GM19238 (cell line): ENCODE results near the gene PGAM2.

Experiments
- DNase-seq: peaks from one replicate; pipeline ENCODE4 v3.0.0; 2011; ENCODE audit warnings: low spot score; ENCODE audit not compliant: insufficient read length

PGAM2 gene

GRCh38 chr7:44065431-44066110, at the start of gene PGAM2:
Gene PGAM2, minus strand, starts transcription at chr7:44065567. Its CDS starts 38 bp downstream, at chr7:44065529.
- DNase-seq = no peak

GRCh38 chr7:44114586-44115310, 49.4 kb upstream of the PGAM2 start:
- DNase-seq = no peak

- no peak for DNase-seq
Observed at GRCh38 chr7:44113764-44114354, 48.5 kb upstream of the PGAM2 start.

DNA sequence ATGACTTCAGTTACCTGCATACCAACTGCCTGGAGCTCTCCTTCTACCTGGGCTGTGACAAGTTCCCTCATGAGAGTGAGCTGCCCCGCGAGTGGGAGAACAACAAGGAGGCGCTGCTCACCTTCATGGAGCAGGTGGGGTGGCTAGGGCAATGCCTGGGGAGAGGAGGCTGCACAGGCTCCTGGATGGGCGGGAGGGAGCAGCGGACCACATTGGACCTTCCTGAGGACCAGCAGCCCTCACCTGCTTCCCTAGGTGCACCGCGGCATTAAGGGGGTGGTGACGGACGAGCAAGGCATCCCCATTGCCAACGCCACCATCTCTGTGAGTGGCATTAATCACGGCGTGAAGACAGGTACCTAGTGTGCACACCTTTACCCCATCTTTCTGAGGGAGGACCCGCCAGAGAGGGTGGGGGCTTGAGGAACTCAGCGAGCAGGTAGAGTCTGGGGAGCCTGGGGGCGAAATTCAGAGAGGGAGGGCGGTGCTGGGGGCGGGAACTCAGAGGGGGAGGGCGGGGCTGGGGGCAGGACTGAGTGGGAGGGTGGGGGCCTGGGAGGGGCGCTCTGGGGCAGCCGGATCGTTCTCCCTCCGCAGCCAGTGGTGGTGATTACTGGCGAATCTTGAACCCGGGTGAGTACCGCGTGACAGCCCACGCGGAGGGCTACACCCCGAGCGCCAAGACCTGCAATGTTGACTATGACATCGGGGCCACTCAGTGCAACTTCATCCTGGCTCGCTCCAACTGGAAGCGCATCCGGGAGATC, 47.8 kb upstream of the PGAM2 start:
- no peak for DNase-seq

DNA sequence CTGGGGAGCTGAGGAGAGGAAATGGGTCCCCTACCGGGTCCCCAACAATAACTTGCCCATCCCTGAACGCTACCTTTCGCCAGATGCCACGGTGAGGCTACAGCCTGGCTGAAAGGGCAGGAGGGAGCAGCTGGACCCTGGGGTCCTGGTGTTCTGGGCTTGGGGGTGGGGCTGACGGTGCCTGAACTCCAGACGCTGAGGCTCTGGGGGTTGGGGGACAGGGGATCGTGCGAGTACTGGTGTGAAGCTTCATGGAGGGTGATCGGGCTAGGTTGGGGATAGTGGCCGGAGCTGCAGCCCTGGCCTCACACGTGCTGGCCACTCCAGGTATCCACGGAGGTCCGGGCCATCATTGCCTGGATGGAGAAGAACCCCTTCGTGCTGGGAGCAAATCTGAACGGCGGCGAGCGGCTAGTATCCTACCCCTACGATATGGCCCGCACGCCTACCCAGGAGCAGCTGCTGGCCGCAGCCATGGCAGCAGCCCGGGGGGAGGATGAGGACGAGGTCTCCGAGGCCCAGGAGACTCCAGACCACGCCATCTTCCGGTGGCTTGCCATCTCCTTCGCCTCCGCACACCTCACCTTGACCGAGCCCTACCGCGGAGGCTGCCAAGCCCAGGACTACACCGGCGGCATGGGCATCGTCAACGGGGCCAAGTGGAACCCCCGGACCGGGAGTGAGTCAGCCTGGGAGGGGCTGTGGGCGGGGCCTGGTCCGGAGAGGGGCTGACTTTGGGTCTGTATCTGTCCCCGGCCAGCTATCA, 47.0 kb upstream of the PGAM2 start:
- DNase-seq = no peak

DNA sequence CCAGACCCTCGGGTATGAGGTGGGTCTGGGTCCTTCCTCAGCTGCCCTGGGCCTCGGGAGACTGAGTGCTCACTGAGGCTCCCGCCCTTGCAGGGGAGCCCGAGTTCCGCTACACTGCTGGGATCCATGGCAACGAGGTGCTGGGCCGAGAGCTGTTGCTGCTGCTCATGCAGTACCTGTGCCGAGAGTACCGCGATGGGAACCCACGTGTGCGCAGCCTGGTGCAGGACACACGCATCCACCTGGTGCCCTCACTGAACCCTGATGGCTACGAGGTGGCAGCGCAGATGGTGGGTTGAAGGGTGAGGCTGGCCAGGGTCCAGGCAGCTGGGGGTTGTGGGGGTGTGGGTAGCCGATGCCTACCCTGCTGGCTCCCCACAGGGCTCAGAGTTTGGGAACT, 46.4 kb upstream of the PGAM2 start:
- DNase-seq = no peak

GRCh38 chr7:44110719-44111635, 45.6 kb upstream of the PGAM2 start:
- DNase-seq = no peak

DNA sequence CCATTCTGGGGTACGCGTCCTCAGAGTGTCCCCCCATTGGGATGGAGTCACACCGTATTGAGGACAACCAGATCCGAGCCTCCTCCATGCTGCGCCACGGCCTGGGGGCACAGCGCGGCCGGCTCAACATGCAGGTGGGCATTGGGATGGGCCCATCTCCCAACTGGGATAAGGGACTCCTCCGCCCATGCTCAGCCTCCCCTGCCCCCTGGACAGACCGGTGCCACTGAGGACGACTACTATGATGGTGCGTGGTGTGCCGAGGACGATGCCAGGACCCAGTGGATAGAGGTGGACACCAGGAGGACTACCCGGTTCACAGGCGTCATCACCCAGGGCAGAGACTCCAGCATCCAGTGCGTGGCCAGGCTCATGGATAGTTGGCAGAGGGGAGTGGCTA, 44.6 kb upstream of the PGAM2 start:
- DNase-seq = no peak

- no peak for DNase-seq
Observed at GRCh38 chr7:44108768-44109750, 43.7 kb upstream of the PGAM2 start.

DNA sequence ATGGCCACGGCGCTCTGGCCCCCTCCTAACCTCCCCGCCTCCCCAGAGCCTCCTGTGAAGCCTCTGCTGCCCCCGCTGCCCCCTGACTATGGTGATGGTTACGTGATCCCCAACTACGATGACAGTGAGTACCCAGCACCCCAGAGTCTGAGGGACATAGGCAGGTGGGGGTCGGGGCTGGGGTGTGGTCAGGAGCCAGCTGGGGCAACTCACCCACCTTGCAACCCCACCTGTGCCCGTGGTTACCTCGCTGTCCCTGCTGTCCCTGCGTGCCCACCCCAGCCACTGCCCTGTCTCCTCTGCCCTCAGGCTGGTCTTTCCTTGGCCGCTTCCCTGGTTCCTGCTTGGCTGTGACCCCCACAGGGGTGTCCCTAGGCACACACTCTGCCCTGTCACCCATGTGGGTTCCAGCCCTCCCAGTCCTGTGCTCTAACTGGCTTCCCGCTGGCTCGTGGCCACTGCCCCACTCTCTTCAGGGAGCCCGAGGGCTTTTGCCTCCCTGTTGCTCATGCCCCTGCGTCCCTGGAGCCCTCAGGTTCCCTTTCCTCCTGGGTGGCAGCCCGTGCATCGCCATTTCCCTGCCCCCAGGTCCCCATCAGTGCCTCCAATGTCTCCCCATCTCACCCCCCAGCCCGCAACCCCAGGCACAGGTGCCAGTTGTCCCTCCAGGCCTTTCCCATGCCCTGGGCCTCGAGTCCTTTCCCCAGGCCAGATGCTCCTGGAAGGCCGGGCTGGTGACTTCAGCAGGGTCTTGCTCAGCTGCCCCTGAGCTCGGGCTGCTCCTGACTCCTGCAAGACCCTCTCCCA, 42.8 kb upstream of the PGAM2 start:
- DNase-seq = no peak

GRCh38 chr7:44107116-44107960, 42.0 kb upstream of the PGAM2 start:
- DNase-seq = no peak

GRCh38 chr7:44106311-44107065, 41.1 kb upstream of the PGAM2 start:
- no peak for DNase-seq

GRCh38 chr7:44105832-44106231, 40.5 kb upstream of the PGAM2 start:
- no peak for DNase-seq

- no peak for DNase-seq
Observed at GRCh38 chr7:44104860-44105771, 39.7 kb upstream of the PGAM2 start.
